Lower lobe of right lung (tissue), 2 donors: ENCODE results near the gene PARP14. TPM values are rescaled to one million over a fixed set of nuclear protein-coding genes. Genes with fewer than 3 reads are reported as not detected.
"Not testable (repeated sequence)": the region's sequence is repeated elsewhere in the genome, so short reads cannot be mapped to it uniquely, and the experiment has no call there.

Source experiments
- ATAC-seq, 2 donors: fragments of 200-7000 bp; cut with Tn5 transposase; one replicate each; pipeline ENCODE4 v1.9.1; 2020 to 2022; ENCODE audit warnings: mild to moderate bottlenecking in 2 of 2, moderate library complexity in 2 of 2
- DNase-seq: peaks from one replicate; pipeline ENCODE4 v3.0.0-alpha.2; 2020
- H3K27ac ChIP-seq: fragments of 200-600 bp; one replicate; pipeline ENCODE4 v1.8.0; 2022
- H3K27me3 ChIP-seq: fragments of 200-600 bp; one replicate; pipeline ENCODE4 v1.8.0; 2022; ENCODE audit warnings: low read depth
- H3K36me3 ChIP-seq: fragments of 200-600 bp; one replicate; pipeline ENCODE4 v1.8.0; 2022; ENCODE audit warnings: mild to moderate bottlenecking
- H3K4me1 ChIP-seq: fragments of 200-600 bp; one replicate; pipeline ENCODE4 v1.8.0; 2022
- H3K4me3 ChIP-seq: fragments of 200-600 bp; one replicate; pipeline ENCODE4 v1.8.0; 2022; ENCODE audit warnings: mild to moderate bottlenecking
- H3K9me3 ChIP-seq: fragments of 200-600 bp; one replicate; pipeline ENCODE4 v1.8.0; 2022
- intact Hi-C: fragments of 100-400 bp; cut with DNase I; formaldehyde crosslinking; loops from one replicate; pipeline ENCODE4 v1.11.0; 2022
- total RNA-seq: library from RNA; stranded (reverse); fragmentation: NEBNext Ultra II Directional; extraction: Animal tissue kit (Norgen Biotek cat#: 25700); gene quantifications from one replicate; pipeline ENCODE4 v1.2.1, GENCODE V29; 2021
- TF ChIP-seq, protein P1 (sequence below): fragments of 200-600 bp; IDR thresholded peaks from one replicate; pipeline ENCODE4 v1.8.0; 2022; ENCODE audit warnings: antibody characterized with exemption, mild to moderate bottlenecking
- donor health status: DM: no; HTN: yes; CAD: no; lungs with severe emphysema.

Gene PARP14
- total RNA-seq, 1 donor from 2014 or later, result 165 TPM

DNA sequence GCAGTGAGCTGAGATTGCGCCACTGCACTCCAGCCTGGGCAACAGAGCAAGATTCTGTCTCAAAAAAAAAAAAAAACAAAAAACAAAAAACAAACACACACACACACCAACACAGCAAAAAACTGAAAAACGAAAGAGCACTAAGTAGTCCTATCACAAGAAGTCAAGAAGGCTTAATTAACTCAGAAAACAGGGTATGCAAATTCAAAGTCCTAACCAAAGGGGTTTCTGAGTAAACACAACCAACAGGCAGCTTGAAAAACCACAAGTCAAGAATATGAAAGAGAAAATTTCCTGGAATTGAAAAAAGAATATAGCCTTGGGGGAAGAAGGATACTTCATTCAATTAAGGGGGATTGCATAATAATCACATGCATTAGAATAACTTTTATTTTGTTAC, 37.7 kb upstream of the PARP14 start:
- H3K4me1 ChIP-seq, result no peaks in the 10 kb centered on the region
- ATAC-seq (no peak), DNase-seq (no peak)
- H3K27ac ChIP-seq, result no peak overlapping the region
- intact Hi-C loops, result no loop called here
- TF ChIP-seq, protein P1, sequence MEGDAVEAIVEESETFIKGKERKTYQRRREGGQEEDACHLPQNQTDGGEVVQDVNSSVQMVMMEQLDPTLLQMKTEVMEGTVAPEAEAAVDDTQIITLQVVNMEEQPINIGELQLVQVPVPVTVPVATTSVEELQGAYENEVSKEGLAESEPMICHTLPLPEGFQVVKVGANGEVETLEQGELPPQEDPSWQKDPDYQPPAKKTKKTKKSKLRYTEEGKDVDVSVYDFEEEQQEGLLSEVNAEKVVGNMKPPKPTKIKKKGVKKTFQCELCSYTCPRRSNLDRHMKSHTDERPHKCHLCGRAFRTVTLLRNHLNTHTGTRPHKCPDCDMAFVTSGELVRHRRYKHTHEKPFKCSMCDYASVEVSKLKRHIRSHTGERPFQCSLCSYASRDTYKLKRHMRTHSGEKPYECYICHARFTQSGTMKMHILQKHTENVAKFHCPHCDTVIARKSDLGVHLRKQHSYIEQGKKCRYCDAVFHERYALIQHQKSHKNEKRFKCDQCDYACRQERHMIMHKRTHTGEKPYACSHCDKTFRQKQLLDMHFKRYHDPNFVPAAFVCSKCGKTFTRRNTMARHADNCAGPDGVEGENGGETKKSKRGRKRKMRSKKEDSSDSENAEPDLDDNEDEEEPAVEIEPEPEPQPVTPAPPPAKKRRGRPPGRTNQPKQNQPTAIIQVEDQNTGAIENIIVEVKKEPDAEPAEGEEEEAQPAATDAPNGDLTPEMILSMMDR, result no peak
- no peaks in the 10 kb centered on the region for H3K27me3 ChIP-seq
- no peaks in the 10 kb centered on the region for H3K36me3 ChIP-seq
- H3K9me3 ChIP-seq, result no peaks in the 10 kb centered on the region
- no peak overlapping the region for H3K4me3 ChIP-seq

DNA sequence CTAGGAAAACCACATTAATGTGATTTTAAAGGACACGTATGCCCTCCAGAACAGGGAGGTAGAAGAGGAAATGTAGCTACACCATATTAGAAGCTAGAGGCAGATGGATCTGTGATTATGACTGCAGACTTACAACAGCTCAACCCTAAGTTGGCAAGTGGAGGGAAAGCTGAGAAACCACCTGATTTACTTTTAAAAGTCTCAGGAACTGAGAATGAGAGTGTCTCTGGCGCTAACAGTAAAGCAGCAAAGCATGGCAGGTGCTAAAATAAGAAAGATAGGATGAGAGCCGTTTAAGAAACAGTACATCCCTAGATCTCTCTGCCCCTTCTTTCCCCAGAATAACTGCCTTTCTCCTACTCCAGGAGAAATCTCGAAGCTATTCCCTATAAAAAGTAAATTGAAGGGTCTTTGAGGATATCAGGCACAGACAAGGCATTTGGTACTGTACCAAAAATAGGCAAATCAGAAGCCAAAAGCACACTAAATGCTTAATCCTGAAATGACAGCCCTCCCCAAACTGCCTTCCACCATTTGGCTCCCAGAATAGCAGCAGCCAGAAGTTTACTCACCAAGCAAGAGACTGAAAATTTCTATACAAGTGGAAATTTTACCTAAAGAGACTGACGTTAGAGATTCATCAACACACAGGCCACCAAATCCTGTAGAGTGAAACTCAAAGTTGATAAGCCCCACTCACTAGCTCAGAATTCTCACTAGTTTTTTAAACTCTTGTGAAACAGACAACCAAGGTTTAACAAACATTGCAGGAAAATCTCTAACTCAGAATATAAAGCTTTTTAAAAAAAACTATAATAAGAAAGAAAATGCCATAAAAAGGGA, 34.3 kb upstream of the PARP14 start:
- Histone ChIP-seq H3K27me3 (no peaks in the 10 kb centered on the region), H3K9me3 (no peaks in the 10 kb centered on the region), H3K36me3 (no peaks in the 10 kb centered on the region), H3K4me1 (no peaks in the 10 kb centered on the region), H3K27ac (no peak overlapping the region), H3K4me3 (no peak overlapping the region)
- intact Hi-C loops, result no loop called here
- ATAC-seq (no peak), DNase-seq (no peak)
- TF ChIP-seq, protein P1, result no peak

DNA sequence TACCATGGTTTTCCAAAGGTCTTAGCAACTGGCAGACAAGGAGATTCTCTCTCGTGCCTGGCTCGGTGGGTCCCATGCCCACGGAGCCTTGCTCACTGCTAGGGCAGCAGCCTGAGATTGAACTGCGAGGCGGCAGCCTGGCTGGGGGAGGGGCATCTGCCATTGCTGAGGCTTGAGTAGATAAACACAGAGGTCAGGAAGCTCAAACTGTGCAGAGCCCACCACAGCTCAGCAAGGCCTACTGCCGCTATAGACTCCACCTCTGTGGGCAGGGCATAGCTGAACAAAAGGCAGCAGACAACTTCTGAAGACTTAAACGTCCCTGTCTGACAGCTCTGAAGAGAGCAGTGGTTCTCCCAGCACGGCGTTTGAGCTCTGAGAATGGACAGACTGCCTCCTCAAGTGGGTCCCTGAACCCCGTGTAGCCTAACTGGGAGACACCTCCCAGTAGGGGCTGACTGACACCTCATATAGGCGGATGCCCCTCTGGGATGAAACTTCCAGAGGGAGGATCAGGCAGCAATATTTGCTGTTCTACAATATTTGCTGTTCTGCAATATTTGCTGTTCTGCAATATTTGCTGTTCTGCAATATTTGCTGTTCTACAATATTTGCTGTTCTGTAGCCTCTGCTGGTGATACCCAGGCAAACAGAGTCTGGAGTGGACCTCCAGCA, 29.3 kb upstream of the PARP14 start:
- H3K4me3 ChIP-seq, intact Hi-C loops, H3K27ac ChIP-seq, H3K4me1 ChIP-seq, H3K9me3 ChIP-seq, DNase-seq, H3K27me3 ChIP-seq, H3K36me3 ChIP-seq: not testable (repeated sequence)
- ATAC-seq, result peak; percentile 56 to 89

DNA sequence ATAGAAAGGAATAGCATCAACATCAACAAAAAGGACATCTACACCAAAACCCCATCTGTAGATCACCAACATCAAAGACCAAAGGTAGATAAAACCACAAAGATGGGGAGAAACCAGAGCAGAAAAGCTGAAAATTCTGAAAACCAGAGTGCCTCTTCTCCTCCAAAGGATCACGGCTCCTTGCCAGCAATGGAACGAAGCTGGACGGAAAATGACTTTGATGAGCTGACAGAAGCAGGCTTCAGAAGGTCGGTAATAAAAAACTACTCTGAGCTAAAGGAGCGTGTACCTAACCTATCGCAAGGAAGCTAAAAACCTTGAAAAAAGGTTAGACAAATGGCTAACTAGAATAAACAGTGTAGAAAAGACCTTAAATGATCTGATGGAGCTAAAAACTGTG, 28.7 kb upstream of the PARP14 start:
- H3K9me3 ChIP-seq, H3K27me3 ChIP-seq, H3K4me1 ChIP-seq, H3K27ac ChIP-seq, DNase-seq, ATAC-seq, intact Hi-C loops, H3K36me3 ChIP-seq, H3K4me3 ChIP-seq: not testable (repeated sequence)

DNA sequence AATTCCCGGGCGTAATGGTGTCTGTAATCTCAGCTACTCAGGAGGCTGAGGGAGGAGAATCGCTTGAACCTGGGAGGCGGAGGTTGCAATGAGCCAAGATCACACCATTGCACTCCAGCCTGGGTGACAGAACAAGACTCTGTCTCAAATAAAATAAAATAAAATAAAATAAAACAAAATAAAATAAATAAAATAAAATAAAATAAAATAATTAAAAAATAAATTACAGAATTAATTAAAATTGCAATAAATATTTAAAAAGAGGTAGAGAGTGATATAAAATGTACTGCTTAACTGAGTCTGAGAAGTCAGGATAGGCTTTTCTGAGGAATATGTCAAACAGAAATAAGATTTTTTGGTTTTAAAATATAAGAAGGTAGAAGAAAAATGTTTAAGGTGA, 22.3 kb upstream of the PARP14 start:
- H3K27ac ChIP-seq, DNase-seq, ATAC-seq, H3K36me3 ChIP-seq, H3K9me3 ChIP-seq, H3K4me1 ChIP-seq, H3K4me3 ChIP-seq, intact Hi-C loops, H3K27me3 ChIP-seq: not testable (repeated sequence)

DNA sequence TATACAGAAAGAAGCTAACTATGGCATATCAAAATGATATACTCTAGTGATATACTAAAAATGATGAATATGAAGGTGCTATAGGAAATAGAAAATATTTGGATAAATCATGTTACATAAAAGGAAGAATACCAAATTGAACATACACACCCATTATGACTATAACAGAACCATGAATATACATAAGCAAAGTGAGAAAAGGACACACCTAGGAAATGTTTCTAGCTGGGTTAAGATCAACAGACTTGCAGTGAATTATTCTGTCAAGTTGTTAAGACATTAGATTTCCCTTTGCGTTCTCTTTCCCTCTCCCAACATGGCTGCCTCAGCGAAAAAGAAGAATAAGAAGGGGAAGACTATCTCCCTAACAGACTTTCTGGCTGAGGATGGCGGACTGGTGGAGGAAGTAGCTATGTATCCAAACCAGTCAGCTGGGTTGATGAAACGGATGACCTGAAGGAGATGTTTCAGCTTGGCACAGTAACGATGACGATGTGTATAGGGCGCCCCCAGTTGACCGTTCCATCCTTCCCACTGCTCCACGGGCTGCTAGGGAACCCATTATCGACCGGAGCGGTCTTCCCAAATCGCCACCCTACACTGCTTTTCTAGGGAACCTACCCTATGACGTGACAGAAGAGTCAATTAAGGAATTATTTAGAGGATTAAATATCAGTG, 20.2 kb upstream of the PARP14 start:
- intact Hi-C loops, result no loop called here
- Histone ChIP-seq H3K27me3 (no peaks in the 10 kb centered on the region), H3K4me3 (no peak overlapping the region), H3K4me1 (no peaks in the 10 kb centered on the region), H3K27ac (no peak overlapping the region), H3K9me3 (no peaks in the 10 kb centered on the region), H3K36me3 (no peaks in the 10 kb centered on the region)
- TF ChIP-seq, protein P1, result no peak
- DNase-seq (no peak), ATAC-seq (no peak)

DNA sequence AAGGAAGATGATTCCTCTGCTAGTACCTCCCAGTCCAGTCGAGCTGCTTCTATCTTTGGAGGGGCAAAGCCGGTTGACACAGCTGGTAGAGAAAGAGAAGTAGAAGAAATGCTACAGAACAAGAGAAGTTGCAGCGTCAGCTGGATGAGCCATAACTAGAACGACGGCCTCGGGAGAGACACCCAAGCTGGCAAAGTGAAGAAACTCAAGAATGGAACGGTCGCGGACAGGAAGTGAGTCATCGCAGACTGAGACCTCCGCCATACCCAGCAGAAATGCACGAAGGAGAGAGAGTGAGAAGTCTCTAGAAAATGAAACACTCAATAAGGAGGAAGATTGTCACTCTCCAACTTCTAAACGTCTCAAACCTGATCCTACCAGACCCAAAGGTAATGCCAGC, 19.0 kb upstream of the PARP14 start:
- ATAC-seq (no peak), DNase-seq (no peak)
- no peaks in the 10 kb centered on the region for H3K4me1 ChIP-seq
- no peaks in the 10 kb centered on the region for H3K36me3 ChIP-seq
- no peak overlapping the region for H3K27ac ChIP-seq
- no peak overlapping the region for H3K4me3 ChIP-seq
- no peaks in the 10 kb centered on the region for H3K27me3 ChIP-seq
- intact Hi-C loops, result no loop called here
- H3K9me3 ChIP-seq, result no peaks in the 10 kb centered on the region
- TF ChIP-seq, protein P1, result no peak
